Right ventricle myocardium superior (tissue), 1 donor: ENCODE measurements around the gene CSNK2A1. TPM values are rescaled to one million over a fixed set of nuclear protein-coding genes. Genes with fewer than 3 reads are reported as not detected.
"Not testable (repeated sequence)": the region's sequence is repeated elsewhere in the genome, so short reads cannot be mapped to it uniquely, and the experiment has no call there.

Experiments used
- ATAC-seq: fragments of 200-7000 bp; cut with Tn5 transposase; one replicate; pipeline ENCODE4 v1.9.1; 2020; ENCODE audit warnings: mild to moderate bottlenecking; ENCODE audit not compliant: poor library complexity
- DNase-seq: peaks from one replicate; pipeline ENCODE4 v3.0.0-alpha.2; 2020
- intact Hi-C: fragments of 100-400 bp; cut with DNase I; formaldehyde crosslinking; loops from one replicate; pipeline ENCODE4 v1.11.2; 2022
- total RNA-seq: library from RNA; stranded (reverse); fragmentation: NEBNext Ultra II Directional; extraction: Animal tissue kit (Norgen Biotek cat#: 25700); gene quantifications from one replicate; pipeline ENCODE4 v1.2.1, GENCODE V29; 2021
- donor health status: DM: no; HTN: yes; CAD: no; lungs with severe emphysema.

CSNK2A1 gene
- total RNA-seq, 1 donor from 2014 or later: 103 TPM

DNA sequence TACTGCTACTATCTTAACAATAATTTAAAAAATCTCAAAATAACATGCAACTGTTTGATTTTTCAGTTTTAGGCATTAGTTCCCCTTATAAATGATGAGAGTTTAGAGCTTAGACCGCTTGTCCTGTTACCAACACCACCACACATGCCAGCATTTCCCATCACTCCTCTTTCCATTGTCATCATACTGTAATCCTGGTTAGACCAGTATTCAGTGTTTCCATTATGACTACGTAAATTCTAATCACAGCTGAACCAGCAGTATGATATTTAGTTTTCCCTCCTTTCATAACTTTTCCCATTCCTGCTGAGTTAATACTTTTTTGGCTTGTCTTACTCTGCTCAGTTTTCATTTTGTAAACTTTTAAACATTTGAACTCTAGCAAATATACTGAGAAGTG, 69.0 kb downstream of the CSNK2A1 start:
- intact Hi-C loops: no loop called here
- ATAC-seq (no peak), DNase-seq (no peak)

DNA sequence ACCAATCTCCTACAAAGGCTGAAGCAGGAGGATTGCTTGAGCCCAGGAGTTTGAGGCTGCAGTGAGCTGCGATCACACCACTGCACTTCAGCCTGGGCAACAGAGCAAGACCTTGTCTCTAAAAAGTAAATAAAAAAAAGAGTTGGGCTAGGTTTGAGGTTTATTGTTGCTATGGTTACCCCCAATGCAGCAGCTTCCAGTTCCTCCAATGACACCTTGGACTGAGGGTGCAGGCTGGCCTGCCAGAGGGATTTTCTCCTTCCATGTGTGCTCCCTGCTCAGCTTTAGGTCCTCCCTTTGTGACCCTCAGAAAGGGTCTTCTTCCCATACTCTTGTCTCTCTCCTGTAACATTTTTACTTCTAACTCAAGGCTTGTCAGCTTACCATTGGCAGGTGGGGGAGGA, 70.7 kb downstream of the CSNK2A1 start:
- DNase-seq: no peak

DNA sequence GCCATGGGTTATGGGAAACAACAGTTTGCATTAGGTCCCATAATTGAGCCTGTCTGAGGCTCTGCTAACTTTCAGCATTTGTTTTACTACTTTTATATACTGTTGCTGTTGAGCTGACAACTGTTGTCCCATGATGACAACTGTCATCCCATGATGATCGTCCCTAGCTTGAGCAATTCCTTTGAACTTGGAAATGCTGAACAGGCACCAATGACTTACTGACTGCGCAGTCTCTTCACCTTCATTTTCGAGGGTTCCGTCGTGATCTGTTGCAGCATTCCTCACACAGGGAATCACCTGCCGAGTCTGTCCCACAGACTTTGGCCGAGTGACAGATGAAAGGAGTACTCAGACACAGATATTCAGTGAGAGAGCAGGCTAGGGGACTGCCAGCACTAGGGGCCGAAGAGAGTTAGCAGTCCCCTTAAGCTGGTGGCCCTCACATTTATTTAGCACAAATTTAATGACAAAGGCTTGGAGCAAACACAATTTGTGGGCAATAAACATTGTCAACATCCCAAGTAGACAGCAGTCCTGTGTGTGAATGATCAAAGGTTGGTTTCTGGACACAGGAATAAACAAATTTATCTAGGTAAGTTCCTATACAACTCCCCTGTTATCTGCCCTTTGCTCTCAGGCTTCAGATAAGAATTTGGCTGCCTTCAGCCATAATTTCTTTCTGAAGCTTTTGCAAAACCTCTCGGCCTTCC, 71.3 kb downstream of the CSNK2A1 start:
- intact Hi-C loops: no loop called here
- no peak for DNase-seq
- no peak for ATAC-seq

More for the DNA sequence above, 70.7 kb downstream of the CSNK2A1 start:
- ATAC-seq: no peak
- intact Hi-C loops: no loop called here

DNA sequence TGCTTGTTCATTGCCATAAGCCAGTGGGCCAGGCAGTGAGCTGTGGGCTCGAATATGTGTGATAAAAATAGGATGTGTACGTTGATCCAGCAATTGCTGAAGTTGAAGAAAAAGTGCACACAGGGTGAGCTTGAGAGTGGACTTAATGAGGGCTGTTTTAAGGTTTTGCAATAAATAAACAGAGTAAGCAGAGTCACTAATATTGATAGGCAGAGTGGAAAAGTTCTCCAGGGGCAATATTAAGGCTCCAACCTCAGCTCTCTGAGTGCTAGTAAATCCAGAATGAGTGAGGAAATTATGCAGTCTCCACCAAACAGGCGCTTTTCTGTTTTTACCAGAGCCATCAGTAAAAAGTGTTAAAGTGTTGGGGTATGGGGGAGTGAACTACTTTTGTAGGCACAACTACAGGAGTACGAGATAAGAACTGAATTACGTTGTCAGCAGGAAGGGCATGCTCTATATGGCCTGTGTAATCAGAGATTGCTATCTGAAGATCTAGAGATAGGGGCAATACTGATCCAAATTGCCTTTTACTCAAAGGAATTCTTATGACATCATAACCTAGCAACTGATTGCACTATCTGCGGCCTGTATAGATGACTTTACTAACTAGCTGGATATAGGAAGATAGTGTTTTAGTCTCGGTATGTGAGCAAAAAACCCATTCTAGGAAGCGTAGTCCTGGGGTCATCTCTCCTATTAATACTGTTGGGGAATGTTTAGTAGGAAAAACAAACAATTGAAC, 73.7 kb downstream of the CSNK2A1 start:
- intact Hi-C loops: no loop called here
- ATAC-seq: no peak
- no peak for DNase-seq

DNA sequence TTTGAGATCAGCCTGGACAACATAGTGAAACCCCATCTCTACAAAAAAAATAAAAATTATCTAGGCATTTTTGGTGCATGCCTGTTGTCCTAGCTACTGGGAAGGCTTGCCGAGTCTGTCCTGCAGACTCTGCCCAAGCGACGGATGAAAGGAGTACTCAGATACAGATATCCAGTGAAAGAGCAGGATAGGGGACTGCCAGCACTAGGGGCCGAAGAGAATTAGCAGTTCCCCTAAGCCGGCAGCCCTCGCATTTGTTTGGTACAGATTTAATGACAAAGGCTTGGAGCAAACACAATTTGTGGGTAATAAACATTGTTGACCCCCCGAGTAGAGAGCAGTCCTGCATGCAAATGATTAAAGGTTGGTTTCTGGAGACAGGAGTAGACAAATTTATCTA, 75.8 kb downstream of the CSNK2A1 start:
- DNase-seq: no peak
- intact Hi-C loops: no loop called here
- ATAC-seq: no peak

DNA sequence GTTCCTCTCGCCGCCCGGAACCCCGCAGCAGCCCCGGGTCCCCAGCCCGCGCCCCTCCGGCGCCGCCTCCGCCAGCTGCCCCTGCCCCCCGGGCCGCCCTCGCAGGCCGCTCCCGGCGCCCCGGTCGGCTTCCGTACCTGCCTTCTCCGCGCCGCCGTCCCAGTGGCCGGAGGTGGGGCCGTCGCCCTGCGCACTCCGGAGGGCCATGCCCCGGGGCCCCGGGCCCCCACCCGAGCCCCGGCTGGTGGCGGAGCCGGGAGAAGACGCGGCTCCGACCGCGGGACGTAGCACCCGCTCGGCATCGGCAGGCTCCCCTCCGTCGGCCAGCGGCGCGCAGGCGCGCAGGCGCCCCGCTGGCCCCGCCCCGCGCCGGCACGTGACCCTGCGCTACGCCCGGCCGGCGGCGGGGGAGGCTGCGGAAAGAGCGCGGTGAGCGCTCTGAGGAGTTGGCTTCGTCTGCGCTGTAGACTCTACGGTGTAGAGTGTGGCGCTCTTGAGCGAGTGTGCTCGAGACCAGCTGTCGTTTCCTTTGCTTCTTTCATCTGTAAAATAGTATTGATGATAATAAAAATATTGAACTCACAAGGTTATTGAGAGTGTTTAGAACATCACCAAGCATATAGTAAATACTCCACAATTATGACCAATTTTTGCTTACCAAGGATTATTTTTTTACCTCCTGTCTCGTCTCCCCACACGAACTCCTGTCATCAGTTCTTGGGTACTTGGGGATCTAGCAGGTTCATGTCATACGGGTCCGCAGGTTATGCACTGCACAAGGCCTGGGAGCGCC, 81.2 kb downstream of the CSNK2A1 start, which contains the start of gene TBC1D20:
Gene TBC1D20, minus strand, starts transcription at position 335 of the 793 bp plus-strand sequence. Its CDS starts 128 bp downstream, at position 207.
- ATAC-seq (peak; percentile 97), DNase-seq (peak; percentile 90)
- intact Hi-C loops: no loop called here

DNA sequence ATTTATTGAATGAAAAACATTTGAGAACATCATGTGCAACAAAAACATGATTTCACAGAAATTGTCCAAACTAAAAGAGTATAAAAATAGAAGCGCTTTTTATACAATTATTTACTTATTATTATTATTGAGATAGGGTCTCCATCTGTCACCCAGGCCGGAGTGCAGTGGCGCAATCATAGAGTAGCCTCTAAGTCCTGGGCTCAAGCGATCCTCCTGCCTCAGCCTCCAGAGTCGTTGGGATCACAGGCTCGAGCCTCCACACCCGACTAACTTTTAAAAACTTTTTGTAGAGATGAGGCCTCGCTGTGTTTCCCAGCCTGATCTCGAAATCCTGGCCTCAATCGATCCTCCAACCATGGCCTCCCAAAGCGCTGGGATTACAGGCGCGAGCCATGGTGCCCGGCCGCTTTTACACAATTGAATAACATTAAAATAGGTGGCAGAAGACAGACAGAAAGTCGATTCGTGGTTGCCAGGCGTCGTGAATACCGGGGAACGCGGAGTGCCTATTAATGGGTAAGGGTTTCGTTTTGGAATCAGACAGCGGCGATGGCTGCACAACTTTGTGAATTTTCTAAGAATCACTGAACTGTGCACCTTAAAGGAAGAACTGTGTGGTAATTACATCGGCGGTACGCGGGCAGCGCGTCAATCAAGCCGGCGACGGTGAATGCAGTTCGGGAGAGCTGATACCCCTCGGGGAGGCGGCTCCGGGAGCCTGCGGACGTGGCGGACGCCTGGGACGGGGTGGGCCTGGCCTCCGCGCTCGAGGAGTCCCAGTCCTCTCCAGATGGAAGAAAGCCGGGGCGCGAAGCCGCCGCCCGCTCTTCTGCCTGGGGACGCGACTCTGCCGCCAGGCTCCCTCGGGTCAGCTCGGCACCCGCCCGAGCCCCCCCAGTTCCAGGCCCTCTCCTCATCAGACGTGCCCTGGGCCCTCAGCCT, 82.1 kb downstream of the CSNK2A1 start:
- intact Hi-C loops: no loop called here
- DNase-seq (peak; percentile 72), ATAC-seq (peak; percentile 56)

DNA sequence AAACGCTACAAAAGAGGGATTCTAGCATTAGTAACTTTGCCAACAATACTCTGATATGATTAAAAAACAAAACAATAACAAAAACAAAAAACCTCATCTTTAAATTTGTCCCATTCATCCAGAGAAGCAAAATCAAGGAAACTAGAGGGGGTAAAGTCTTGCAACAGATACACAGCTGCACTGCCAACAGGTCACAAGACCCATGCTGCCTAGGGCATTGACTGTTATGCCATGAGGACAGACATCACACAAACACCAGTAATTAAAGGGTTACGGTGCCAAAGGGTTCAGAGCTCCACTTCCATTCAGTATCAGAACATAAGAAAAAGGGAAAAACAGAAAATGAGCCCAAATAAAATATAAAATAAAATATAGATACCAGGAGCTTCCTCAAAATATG, 82.9 kb downstream of the CSNK2A1 start:
- ATAC-seq (no peak), DNase-seq (no peak)
- intact Hi-C loops: no loop called here

DNA sequence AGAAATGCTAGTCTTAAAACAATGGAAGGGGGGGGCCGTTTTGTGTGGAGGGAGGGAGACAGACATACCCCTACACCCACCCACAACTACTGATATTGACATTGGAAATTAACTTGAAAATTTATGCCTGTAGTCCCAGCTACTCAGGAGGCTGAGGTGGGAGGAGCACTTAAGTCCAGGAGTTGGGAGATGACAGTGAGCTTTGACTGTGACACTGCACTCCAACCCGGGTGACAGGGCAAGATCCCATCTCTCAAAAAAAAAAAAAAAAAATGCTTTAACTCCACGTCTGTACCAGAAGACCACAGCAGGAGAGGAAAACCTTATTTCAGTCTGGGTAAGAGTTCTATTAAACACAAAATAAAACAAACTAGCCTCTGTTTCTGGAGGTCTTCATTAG, 83.4 kb downstream of the CSNK2A1 start:
- no peak for DNase-seq
- intact Hi-C loops: no loop called here
- ATAC-seq: no peak

DNA sequence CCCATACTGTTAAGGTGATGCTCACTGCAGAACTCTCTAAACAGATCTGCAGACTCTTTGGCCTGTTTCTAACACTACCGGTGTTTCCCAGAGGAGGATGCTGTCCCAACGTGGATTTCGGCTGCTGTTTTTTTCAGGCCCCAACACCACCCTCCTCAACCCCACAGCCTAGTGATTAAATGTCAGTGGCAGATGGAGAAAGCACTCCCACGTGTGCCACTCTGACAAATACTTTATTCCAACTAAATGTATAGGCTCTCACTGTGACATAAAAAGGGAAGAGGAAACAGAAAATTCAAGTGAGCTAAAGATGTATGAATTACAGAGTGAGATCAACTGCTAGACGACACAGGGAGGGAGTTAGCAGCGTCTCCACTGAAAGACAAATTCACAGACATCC, 84.8 kb downstream of the CSNK2A1 start:
- intact Hi-C loops: no loop called here
- no peak for ATAC-seq
- no peak for DNase-seq

DNA sequence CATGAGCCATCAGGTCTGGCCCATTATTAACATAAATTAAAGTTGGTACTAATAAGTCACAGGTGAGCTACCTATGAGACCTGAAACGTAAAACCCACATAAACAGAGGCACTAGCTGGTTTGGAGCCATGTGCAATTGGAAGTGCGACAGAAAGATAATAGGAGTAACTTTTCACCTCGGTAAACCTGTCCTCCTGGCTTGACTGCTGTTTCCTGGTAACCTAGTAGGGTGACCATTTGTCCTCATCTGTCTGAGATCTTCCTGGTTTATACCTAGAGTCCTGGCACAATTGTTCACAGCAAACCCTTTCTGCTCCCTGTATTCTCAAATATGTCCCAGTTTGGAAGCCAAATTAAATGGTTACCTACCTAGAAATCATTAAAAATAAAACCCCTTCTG, 88.6 kb downstream of the CSNK2A1 start:
- DNase-seq: no peak
- no peak for ATAC-seq
- intact Hi-C loops: no loop called here

DNA sequence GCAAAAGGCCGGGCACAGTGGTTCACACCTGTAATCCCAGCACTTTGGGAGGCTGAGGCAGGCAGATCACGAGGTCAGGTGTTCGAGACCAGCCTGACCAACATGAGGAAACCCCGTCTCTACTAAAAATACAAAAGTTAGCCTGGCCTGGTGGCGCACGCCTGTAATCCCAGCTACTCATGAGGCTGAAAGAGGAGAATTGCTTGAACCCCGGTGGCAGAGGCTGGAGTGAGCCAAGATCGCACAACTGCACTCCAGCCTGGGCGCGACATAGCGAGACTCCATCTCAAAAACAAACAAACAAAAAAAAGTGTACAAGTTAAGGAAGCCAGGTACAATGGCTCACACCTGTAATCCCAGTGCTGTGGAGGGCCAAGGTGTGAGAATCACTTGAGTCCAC, 91.6 kb downstream of the CSNK2A1 start:
- ATAC-seq, intact Hi-C loops, DNase-seq: not testable (repeated sequence)

DNA sequence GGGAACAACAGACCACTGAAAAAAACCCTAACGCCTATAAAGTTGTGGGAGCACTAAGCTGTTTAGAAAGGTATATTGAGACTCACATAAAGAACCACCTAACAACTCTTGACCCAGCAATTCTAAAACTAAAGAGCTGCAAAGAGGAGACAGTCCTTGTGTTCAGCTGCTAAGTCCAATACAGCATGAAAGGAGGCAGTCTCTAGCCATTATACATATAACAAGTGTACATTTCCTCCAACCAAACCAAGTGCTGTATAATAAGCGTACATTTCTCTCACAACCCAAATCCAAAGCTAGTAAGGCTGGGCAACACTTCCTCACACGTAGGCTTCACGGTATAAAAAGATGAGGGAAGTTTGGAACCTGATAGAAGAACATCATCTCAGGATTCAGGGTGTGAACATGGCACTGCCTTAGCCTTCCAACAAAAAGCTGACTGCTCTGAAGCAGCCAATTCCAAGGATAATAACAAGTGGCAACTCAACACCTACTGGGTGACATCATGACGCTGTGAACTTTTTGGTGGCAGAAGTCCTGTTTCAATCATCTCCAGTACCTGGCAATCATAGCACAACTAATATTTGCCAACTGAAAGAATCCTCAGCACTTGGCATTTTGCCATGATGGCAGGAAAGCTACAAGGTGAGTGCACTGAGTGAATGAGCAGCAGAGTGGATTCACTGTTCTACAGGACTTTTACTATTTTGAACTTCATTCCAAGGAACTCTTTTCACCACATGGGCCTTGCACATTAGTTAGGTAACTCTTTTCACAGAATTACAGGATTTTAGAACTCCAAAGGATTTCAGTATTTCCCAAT, 97.9 kb downstream of the CSNK2A1 start:
- DNase-seq: no peak
- intact Hi-C loops: no loop called here
- peak; percentile 75 for ATAC-seq

DNA sequence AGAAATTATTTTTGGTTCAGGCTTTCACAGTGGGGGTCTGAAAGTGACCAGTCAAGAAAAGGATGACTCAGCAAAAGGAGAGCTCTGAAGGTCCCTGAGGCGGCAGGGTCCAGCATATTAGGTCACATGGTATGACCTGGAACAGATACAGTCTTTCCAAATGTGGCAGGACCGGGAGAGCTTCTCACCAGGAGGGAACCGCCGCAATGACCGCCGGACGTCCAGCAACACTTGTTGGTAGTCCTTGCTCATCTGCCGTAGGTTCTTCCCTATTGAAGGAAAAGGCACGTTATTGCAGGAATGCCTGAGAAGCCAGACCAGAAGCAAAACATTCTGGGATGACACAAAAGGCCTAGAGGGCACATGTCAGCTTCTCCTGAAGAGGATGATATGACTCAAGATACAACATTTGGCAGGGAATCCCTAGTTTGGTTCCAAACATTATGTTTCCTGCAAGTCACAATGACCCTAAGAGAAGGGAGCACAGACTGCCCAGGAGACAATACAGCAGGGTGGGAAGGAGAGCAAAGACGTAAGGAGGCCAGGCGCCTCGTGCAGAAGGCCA, 98.6 kb downstream of the CSNK2A1 start:
- intact Hi-C loops: no loop called here
- ATAC-seq (peak; percentile 50), DNase-seq (no peak)

DNA sequence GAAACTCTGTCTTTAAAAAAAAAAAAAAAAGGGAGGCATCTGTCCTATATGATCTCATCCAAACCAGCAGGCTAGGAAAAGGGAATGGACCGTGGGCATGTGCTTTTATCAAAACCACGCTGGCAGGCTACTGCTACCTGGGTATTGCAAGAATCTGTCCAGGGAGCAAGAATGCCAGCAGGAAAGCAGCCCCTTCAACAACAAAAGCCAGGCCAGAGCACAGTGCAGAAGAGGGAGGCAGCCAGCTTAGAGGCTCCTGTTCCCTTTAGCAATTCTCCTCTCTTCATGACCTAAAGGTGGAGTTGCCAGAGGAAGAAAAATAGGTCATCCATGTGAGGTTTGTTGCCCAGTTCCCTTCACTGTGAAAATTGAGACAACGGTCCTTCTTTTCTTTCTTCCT, 99.5 kb downstream of the CSNK2A1 start:
- DNase-seq: no peak
- intact Hi-C loops: no loop called here
- ATAC-seq: no peak

DNA sequence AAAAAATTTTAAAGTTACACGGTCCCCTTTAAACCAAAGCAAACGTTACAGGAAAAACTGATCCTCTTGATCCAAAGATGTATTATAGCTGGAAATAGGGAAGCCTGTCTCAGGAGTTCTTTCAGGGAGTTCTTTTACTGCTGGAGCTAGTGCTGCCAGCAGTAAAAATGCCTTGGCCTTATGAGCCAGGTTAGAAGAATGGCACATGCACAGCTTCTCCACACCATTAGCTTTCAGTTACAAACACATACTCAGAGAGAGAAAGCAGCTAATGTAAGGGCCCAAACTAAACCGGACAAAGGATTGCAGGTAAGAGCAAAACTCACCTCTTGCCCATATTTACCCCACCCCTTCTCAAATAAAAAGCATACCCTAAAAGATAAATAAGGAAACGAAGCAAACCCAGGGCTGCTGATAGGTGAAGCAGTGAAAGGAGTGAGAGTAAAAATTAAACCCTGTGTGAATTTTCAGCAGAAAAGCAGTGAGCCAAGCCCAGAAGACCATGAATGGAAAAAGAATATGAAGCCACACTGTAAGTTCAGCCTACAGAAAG, 100.3 kb downstream of the CSNK2A1 start:
- ATAC-seq (no peak), DNase-seq (no peak)
- intact Hi-C loops: no loop called here

DNA sequence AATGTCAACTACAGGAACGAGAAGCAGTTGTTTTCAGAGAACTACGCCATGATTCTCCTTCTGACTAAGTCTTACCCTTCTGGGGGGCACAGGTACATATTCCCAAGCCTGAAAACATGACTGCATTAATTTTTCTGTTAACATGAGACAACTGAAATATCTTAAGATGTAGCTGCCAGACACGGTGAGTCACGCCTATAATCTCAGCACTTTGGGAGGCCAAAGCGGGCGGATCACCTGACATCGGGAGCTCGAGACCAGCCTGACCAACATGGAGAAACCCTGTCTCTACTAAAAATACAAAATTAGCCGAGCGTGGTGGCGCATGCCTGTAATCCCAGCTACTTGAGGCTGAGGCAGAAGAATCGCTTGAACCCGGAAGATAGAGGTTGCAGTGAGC, 103.0 kb downstream of the CSNK2A1 start:
- no peak for DNase-seq
- no peak for ATAC-seq
- intact Hi-C loops: no loop called here
